Inferior parietal cortex (tissue), 1 donor: Measurements from ENCODE around the gene ZBTB7C.
A peak's percentile ranks its signal among the peaks of the same experiment; 100 is the strongest.

Experiments used
- DNase-seq: peaks from one replicate; pipeline ENCODE4 v3.0.0-alpha.2; 2016; ENCODE audit errors: extremely low spot score

ZBTB7C gene

DNA sequence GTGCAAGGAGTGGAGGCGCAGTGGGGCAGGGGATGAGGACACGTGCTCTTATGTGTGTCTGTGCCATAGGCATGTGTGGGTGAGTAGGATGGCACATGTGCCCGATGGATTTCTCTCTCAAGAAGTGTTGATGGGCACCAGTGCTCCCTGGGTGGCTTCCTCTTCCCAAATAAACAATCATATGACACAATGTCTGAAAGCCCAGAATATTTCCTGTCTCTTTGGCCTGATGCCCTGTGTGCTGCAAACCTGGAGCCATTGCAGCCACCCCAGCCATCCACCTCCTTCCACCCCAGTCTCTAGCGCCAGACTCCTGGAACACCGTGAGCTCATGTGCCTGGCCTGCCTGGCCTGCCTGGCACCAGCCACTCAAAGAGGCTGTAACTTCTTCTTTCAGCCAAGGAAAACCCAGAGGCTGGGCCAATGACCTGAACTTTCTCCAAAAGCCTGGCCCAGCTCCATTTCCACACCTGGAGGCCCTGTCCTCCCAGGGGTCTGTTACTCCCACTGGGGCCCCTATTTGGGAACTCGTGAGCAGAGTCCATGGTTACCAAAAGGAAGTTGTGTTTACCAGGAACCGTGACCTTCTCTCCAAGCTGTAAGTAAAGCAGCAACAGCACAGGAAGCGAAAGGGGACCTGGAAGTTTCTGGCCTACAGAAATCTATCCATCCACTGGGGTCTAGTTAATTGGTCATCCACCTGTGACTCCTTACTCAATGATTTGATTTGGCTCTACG lies 9.5 kb upstream of the ZBTB7C start:
- no peak for DNase-seq

DNA sequence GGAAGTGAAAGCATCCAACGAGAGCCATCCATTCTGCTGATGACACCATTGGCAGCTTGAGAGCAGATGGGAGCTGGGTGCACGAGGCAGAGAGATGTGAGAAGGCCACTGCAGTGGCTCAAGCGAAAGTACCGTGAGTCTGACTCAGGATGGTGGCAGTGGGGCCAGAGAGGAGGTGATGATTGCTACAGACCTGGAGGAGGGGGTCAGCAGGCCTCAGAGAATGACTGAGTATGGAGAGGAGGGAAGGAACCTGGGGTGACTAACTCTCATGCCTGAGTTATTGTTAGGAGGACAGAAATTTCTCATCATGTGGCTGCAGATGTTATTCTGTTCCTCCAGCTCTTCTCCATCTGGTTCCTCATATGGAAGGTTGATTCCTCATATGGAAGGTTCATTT lies 8.8 kb upstream of the ZBTB7C start:
- DNase-seq: no peak

DNA sequence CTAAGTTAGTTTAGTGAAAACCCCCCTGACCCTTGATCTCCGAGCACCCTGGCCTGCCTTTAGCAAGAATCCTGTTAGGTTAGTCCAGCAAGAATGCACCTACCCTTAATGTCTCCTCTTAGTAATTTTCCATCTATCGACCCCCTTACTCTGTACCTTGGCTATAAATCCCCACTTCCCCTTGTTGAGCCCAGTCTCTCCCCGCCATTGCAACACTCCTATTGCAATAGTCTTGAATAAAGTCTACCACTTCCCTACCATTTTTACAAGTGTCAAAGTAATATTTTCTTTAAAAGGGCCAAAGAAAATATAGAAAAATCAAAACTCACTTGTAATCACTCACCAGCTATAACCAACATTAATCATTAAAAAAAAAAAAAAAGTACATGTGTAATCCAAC lies 4.2 kb upstream of the ZBTB7C start:
- DNase-seq: no peak

DNA sequence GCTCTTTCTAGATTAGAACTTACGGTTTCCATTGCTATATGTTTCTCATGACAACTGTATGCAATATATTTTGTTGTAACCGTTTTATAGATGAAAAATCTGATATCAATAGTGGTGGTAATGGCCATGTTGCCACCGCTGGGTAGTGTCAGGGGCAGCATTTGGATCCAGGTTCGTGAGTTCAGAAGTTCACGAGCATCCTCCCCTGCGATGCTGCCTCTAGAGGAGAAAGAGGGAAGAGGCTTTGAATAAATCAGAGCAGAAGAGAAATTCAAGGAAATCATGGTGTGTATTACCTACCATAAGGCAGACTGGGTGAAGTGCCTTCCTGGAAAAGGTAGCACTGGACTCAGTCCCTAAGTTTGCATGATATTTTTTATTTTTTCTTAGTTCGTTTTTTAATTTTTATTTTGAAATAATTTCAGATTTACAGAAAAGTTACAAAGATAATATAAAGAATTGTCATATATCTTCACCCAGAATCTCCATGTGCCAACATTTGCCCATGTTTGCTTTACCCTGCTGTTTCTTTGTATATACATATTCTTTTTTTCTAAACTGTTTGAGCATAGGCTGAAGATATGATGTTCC lies 3.3 kb upstream of the ZBTB7C start:
- peak; percentile 39 for DNase-seq

DNA sequence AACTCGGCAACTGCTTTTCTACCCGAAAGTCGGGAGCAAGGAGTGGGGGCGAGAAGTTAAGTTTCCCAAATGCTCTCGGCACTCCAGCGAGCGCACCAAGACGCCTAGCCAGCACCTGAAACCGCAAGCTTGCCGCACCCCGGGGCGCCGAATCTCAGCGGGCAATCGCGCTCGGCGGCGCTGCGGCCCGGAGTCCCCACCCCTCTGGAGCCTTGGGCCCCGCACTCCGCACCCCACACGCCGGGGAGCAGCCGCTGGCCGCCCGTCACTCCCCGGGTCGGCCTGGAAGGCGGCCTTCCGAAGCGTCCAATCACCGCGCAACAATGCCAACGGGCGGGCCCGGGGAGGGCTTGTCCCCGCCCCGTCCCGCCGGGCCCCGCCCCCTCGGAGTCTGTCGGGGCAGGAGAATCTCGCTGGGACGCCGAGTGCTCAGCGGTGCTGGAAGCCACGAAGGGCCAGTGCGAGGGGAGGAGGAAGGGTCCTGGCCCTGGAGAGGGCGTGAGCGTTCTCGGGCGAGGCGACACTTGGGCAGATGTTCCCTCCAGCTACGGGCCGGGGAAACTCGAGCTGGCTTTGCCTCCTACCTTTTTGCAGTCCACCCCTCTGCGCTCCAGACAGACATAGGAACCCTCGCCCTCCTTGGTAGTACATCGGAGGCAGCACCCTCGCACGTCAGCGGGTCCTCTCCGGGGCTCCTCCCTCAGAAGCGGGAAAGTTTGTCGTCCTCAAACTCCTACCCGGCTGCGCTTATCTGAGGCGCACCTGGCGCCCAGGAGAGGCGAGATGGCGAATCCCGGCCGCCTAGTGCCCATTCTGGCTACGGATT lies 1.1 kb upstream of the ZBTB7C start:
- DNase-seq: peak; percentile 82

DNA sequence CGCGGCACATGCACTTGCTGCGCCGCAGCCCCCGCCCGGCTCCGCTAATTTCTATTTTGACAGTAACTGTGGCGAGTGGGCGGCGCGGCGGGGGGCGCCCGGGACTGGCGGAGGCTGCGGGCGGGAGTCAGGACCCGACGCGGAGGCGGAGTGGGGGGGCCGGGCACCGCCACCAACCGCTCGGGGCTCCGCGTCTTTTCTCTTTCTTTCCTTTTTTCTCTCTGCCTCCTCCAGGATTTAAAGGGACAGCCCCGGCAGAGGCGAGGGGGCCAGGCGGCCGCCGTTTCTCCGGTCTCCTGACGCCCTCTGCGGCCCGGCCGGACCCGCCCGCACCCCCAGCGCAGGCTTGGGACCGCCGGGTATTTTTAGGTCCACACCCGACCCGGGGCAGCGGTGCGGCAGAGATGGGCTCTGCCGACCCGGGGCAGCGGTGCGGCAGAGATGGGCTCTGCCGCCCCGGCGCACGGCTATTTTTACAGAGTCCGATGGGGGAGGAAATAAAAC lies 460 bp upstream of the ZBTB7C start:
- DNase-seq: no peak

DNA sequence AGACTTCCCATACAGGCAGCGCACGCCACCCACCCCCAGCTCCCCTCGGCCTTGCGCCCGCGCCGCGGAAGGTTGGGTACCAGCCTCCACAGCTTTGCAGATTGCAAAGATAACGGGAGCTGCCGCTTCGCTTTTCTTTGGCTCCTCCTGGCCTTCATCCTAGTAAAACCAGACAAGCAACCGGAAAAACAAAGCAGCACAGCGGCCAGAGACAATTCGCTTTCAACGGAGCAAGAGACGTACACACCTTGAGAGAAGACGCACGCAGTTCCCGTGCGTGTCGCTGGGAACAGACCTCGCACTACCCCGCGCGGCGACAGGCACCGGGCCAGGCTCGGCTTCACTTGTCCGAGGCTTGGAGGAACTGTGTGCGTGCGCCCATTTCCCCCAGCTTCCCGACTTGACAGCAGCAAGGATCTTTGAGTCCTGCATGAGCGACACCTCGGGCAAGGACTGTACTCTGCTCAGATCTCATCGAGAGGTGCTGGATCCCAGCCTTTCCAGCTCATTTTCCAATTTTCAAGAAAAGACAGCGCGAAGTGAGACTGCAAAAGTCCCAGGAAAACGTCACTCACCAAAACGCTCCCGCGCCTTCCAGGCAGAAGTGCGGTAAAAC lies 964 bp downstream of the ZBTB7C start:
- DNase-seq: no peak

DNA sequence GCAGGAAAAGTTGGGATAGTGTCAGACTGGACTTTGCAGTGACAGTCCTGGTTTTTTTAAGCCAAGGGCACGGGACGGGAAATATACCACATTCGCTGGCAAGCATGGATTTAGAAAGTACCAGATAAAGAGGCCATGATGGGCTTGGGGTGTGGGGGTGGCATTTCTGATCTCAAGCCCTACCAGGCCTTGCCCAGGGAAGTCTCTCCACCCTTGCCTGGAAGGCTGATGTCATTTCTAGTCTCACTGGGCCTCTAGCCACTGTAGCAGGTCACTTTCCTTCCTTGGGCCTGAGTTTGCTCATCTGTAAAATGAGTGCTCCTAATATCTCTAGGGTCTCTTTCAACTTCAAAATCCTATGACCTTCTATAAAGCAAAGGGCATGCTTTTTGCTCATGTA lies 1.8 kb downstream of the ZBTB7C start:
- DNase-seq: no peak

DNA sequence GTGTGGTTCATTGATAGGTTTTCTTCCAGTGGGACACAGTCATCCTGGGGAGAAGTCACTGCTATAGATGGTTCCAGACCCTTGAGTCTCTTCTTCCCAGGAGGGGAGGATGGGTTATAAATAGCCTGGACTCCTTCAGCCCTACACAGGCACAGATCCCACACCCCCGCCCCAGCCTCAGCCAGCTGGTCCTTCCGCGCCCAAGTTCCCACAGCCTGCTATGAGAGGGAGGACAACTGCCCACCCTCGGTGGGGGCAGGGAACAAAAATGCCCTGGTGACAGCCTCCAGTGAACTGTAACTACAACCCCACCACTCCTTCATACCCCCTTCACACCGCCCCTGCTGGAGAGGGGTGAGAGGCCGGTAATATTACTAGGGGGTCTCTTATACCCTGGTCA lies 3.2 kb downstream of the ZBTB7C start:
- DNase-seq: no peak

DNA sequence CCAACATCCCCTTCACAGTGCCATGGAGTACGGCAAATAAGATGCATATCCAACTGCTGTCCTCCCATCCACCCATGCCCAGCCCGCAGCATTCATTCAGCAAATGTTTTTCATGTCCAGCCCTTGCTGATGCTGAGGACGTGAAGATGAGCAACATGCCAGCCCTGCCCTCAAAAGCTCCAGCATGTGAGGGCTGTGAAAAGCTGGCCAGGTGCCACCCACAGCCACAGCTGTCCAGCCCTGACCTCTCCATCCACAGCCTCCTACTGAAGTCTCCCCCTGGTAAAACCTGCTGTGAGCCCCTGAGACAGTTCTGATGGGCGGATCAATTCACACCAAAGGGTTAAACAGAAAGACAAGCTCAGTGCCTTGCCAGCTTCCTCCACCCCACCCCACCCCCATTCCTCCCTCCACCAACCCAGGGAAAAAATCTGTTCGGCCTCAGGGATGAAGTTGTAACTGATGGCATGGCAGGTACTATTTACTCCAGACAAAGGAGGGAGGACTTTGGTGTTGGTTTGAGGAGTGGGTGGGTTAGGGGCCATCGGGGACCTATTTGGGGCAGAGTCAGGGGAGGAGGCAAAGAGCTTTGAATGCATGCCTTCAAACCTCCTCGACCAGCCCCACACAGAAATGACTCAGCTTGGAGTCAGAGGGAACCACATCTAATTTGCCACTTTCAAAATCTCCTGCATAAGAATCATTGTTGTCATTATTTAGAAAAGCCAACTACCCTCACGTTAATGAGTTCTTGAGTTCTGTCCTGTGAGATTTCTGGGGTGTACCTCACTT lies 4.3 kb downstream of the ZBTB7C start:
- DNase-seq: no peak

DNA sequence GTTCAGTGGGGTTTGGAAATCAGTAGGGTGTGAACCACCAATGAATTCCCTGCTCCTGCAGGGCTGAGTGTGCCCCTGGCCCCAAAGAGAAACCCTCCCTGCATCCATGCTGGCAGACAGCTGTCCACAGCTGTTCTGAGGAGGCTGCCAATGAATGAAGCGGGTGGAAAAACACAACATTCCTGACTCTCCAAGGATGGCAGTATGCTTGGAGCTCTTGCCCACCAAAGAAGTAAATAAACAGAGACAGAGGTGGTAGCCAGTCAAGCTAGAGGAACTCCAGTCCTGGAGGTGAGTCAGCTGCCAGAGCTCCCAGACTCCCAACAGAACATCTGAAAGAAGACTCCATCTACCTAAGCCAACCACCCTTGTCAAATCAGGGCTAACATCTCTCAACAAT lies 6.2 kb downstream of the ZBTB7C start:
- DNase-seq: no peak

DNA sequence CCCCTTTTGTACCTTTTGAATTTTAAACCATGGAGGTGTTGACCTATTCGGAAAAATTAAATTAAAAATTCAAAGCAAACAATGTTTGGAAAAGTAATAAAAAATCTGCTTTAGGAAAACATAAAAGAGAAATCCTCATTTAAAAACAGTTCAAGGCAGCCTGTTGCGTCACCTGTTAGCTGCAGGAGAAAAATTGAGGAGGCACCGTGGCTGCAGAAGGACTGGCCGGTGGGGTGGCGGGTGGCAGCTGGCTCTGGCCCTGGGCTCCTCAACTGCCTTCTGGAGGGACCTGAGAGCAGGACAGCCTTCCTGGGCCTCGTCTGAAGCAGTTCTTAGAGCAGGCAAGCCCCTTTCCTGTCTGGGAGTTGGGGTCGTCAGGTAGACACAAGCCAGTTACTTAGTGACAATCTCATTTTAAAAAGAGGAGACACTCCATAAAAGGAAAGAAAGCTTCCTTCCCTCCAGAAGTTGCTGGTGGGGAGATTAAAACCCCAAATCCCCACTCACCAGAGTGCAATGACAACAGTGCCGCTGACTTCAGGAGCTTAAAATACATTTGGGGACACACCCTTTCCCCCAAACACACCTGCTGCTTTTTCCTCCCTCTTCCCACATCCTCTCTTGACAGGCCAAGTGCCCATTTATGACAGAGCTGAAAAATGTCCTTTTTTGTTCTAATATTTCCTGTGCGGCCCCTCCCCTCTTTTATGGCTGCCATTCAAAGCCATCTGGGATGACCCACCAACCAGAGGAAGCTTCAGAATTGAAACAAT lies 9.7 kb downstream of the ZBTB7C start:
- no peak for DNase-seq

DNA sequence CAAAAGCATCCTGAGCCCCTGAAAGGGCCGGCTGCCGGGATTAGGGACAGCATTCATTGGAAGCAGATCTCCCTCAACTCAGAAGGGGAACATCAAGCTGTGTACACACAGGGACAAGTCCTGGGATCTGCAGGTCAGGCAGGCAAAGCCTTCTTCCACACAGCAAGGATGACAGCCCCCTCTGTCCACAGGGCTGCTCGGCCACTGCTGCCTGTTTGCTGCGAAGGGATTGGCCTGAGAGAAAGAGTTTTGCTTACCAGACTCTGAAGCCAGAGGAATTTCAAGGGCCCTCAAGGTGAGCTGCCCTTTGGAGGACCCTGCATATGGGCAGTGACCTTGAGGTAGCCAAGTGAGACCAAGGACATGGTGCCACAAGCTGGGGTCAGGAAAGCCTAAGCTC lies 11.1 kb downstream of the ZBTB7C start:
- DNase-seq: no peak

DNA sequence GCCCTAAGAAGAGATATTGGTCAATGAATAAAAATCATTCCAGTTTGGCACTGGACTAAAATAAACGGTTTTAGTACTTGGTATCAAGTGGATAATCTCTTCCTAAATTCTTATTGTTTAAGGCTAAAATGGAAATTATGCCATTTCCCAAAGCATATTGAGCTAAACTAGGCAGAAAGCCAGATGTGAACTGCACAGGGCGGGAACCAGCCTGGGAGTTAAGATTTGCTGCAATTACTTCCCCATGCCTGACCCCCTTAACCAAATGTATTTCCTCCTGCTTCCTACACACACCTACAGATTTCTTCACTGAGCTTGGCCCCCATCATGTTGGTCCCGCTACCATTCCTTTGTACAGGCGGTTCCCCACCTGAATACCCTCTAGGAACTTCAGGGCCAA lies 12.2 kb downstream of the ZBTB7C start:
- no peak for DNase-seq

DNA sequence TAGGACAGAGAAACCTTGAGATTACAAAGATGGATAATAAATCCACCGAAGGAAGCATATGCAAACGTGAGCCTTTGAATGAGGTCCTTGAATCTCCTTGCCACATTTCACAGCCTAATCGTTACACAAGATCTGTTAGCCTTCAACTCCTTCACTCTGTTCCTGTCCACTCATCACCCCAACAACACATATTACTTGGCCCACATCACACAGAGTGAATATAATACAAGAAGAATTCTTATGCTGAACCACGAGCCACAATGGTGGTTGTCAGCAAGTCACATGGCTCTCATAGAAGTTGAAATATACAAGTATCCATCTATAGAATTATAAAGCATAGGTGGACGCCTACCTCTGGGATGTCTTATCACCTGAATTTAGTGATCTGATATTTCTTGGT lies 12.6 kb downstream of the ZBTB7C start:
- DNase-seq: no peak

DNA sequence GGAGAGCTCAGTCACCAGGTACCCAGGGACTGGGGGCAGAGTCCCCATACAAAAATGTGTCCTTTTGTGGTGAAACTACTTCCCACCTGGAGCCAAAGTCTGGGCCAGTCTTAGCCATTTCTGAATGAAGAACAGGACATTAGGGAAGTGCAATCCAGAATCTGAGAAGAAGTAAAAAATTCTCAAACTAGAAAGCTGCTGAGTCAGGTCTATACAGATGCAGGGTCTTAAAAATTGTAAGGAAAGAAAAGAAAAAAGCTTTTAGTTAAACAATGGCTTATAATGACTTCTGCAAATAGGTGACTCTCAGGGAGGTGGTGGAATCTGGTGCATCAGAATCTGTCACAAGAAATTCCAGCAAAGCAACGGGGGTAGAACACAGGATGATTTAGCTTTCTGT lies 13.5 kb downstream of the ZBTB7C start:
- no peak for DNase-seq

DNA sequence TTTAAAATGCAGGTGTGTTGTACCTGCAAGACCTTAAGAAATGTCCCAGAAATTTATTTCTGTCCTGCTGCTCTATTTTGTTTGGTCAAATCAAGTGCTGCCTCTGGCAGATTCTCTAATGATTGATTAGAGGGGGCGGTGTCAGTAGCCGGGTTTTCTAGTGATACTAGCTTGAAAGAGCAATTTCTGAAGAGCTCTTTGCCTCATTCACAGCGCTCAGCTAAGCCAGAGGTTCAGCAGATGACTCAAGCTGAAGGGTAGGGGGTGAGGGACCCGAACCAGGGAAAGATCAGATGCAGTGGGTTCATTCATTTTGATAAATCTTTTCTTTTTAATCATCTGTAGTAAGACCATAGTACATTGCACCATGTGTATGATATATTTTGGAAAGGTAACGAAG lies 15.0 kb downstream of the ZBTB7C start:
- no peak for DNase-seq

DNA sequence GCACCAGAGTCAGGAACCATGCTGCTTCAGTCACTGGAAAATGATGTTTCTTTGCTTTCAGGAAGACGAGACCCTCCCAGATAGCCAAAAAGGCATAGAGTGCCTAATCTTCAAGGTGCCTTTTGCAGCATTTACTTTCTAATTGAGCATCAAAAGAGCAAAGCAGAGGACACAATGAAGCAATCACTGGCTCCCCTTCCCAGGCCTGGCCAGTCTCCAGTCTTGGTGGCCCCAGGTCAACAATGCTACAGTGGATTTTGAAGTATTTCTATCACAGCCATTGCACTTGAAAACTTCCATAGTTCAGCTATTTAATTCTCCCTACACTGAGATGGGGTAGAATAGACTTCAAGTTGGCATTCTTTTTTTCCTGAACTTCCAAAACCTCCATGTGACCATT lies 15.4 kb downstream of the ZBTB7C start:
- no peak for DNase-seq

DNA sequence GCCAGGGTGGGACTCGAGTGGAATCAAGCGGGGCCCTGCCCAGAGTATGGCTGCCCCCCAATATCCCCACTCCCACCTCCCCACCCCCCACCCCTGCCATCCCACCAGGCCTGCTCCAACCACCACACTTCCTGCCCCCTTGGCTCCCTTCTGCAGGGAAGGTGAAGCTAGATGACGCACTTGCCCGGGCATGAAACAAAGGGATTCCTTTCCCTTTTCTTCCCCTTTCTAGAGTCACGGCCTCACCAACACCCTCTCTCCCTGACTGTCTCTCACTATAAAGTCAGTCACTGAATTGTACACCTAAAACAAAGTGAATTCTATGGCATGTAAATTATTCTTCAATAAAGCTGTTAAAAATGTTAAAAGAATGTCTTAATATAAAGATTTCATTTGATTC lies 16.0 kb downstream of the ZBTB7C start:
- no peak for DNase-seq

DNA sequence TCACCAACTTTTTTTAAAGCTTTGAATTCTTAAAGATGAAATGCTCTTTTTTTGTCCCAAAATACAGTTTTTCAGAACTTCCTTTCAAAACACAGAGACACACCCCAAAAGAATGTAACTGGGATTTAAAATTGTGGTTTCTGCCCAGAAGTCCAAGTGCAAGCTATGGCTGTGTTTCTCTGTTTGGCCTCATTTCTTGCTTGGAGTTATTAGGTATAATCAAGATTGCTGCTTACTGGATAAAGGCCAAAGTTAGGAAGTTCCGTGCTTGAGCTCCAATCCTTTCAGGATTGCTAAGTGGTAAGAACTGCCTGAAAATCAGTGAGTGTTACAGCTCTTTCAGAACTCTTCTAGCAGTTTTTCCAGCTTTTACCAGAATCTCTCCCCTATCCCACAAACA lies 16.9 kb downstream of the ZBTB7C start:
- DNase-seq: no peak

DNA sequence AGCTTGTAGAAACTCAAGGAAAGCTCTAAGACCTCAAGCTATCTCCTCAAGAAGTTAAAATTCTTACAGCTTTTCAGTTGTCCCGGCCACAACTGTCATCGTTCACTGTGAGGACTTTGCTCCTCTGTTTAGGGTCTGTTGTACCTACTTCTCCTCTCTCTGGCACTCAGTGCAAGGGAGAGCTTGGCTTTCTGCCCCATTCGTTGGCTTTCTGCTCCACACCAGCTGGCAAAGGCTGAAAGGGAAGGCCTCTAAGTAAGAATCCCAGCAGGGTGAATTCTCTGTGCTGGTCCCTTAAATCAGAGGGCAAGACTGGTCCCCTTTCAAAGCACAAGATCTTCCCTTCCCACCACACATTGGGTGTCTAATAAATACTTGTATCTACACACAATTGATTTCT lies 17.3 kb downstream of the ZBTB7C start:
- no peak for DNase-seq
